Uterus (tissue), 4 donors: Measurements from ENCODE around the gene NSMCE3. TPM values are rescaled to one million over a fixed set of nuclear protein-coding genes. Genes with fewer than 3 reads are reported as not detected.

Experiments used
- DNase-seq, 2 donors: peaks; one replicate each; pipeline ENCODE4 v3.0.0-alpha.2; 2019 to 2020
- H3K27ac ChIP-seq, 2 donors: fragments of 200-600 bp; sonication (generic); 1 replicate in 1 of 2; 2 replicates in 1 of 2; pipeline ENCODE4 v1.5.1; 2016 to 2018
- H3K27me3 ChIP-seq, 2 donors: fragments of 200-600 bp; sonication (generic); one replicate each; pipeline ENCODE4 v1.5.1; 2018 to 2019; ENCODE audit warnings: control low read depth in 1 of 2
- H3K36me3 ChIP-seq, 2 donors: fragments of 200-600 bp; sonication (generic); one replicate each; pipeline ENCODE4 v1.5.1; 2019; ENCODE audit warnings: control low read depth in 1 of 2
- H3K4me1 ChIP-seq, 2 donors: fragments of 200-600 bp; sonication (generic); one replicate each; pipeline ENCODE4 v1.5.1; 2018 to 2019; ENCODE audit warnings: control low read depth in 1 of 2
- H3K4me3 ChIP-seq, 2 donors: fragments of 200-600 bp; sonication (generic); 1 replicate in 1 of 2; 2 replicates in 1 of 2; pipeline ENCODE4 v1.5.1; 2018 to 2019; ENCODE audit warnings: mild to moderate bottlenecking in 1 of 2
- H3K9me3 ChIP-seq, 2 donors: fragments of 200-600 bp; sonication (generic); one replicate each; pipeline ENCODE4 v1.5.1; 2019; ENCODE audit warnings: control low read depth in 1 of 2
- CTCF ChIP-seq, 4 experiments: fragments of 200-600 bp in 2 of 4; fragments of 450-650 bp in 2 of 4; sonication (generic) in 2 of 4; IDR thresholded peaks; one replicate each; pipeline ENCODE4 v1.5.1; 2016 to 2019; ENCODE audit warnings: antibody characterized with exemption in 4 of 4, mild to moderate bottlenecking in 2 of 4, moderate library complexity in 1 of 4
- POLR2A ChIP-seq, 2 donors: fragments of 450-650 bp; IDR thresholded peaks; one replicate each; pipeline ENCODE4 v1.6.1; 2016; ENCODE audit warnings: antibody characterized with exemption in 2 of 2, mild to moderate bottlenecking in 1 of 2, moderate library complexity in 1 of 2
- intact Hi-C: fragments of 100-400 bp; cut with DNase I; formaldehyde crosslinking; loops from one replicate; pipeline ENCODE4 v1.15.1; 2023; ENCODE audit warnings: low total_unique reads
- total RNA-seq, 4 donors: library from RNA; depleted of rRNA in 3 of 4; stranded (reverse); fragments of >200 nt in 3 of 4; gene quantifications; one replicate each; pipeline versions ENCODE4 v1.1.0 to v1.2.4, GENCODE V29; 2014 to 2023
- donor health status: DM: yes; HTN: yes; CAD: no.

NSMCE3 gene
- total RNA-seq, 4 donors from 2014 or later = 4.4 to 16.7 (median 9.5) TPM

GRCh38 chr15:29280514-29280913, 10.9 kb upstream of the NSMCE3 start:
- no peak for TF ChIP-seq CTCF (IDR thresholded peaks at IDR 0.05)
- TF ChIP-seq POLR2A (IDR thresholded peaks at IDR 0.05) = no peak
- intact Hi-C loops = no loop called here
- H3K4me3 ChIP-seq = no peak overlapping the region
- no peaks in the 10 kb centered on the region for H3K4me1 ChIP-seq
- no peaks in the 10 kb centered on the region for H3K36me3 ChIP-seq
- no peak overlapping the region for H3K27ac ChIP-seq
- H3K9me3 ChIP-seq = no peaks in the 10 kb centered on the region
- no peak for DNase-seq
- H3K27me3 ChIP-seq = no peaks in the 10 kb centered on the region

GRCh38 chr15:29278436-29279105, 8.9 kb upstream of the NSMCE3 start:
- no peak for DNase-seq
- no peaks in the 10 kb centered on the region for H3K9me3 ChIP-seq
- H3K4me1 ChIP-seq = no peaks in the 10 kb centered on the region
- no peaks in the 10 kb centered on the region for H3K36me3 ChIP-seq
- no peak overlapping the region for H3K27ac ChIP-seq
- TF ChIP-seq POLR2A (IDR thresholded peaks at IDR 0.05) (no peak), CTCF (IDR thresholded peaks at IDR 0.05) (no peak)
- H3K27me3 ChIP-seq = no peaks in the 10 kb centered on the region
- no peak overlapping the region for H3K4me3 ChIP-seq
- intact Hi-C loops = no loop called here

- no peaks in the 10 kb centered on the region for H3K4me1 ChIP-seq
- H3K27me3 ChIP-seq = no peaks in the 10 kb centered on the region
- TF ChIP-seq CTCF (IDR thresholded peaks at IDR 0.05) (no peak), POLR2A (IDR thresholded peaks at IDR 0.05) (no peak)
- no peaks in the 10 kb centered on the region for H3K36me3 ChIP-seq
- DNase-seq = no peak
- H3K9me3 ChIP-seq = no peaks in the 10 kb centered on the region
- H3K27ac ChIP-seq = no peak overlapping the region
- no peak overlapping the region for H3K4me3 ChIP-seq
- intact Hi-C loops = no loop called here
Measured at GRCh38 chr15:29276366-29276765, 6.7 kb upstream of the NSMCE3 start.

- TF ChIP-seq POLR2A (IDR thresholded peaks at IDR 0.05) (no peak), CTCF (IDR thresholded peaks at IDR 0.05) (no peak)
Measured at GRCh38 chr15:29275855-29276254, 6.2 kb upstream of the NSMCE3 start.

GRCh38 chr15:29274946-29275345, 5.3 kb upstream of the NSMCE3 start:
- no peaks in the 10 kb centered on the region for H3K9me3 ChIP-seq
- no peaks in the 10 kb centered on the region for H3K36me3 ChIP-seq
- no peak for DNase-seq
- TF ChIP-seq CTCF (IDR thresholded peaks at IDR 0.05) (no peak), POLR2A (IDR thresholded peaks at IDR 0.05) (no peak)
- peaks cover 0 to 3% of the 10 kb centered on the region in 2 donors for H3K4me1 ChIP-seq
- no peaks in the 10 kb centered on the region for H3K27me3 ChIP-seq
- intact Hi-C loops = no loop called here
- H3K4me3 ChIP-seq = no peak overlapping the region
- H3K27ac ChIP-seq = no peak overlapping the region

More at GRCh38 chr15:29275855-29276254, 6.2 kb upstream of the NSMCE3 start:
- Histone ChIP-seq H3K4me3 (no peak overlapping the region), H3K36me3 (no peaks in the 10 kb centered on the region), H3K27ac (no peak overlapping the region), H3K27me3 (no peaks in the 10 kb centered on the region), H3K4me1 (peaks cover 0 to 2% of the 10 kb centered on the region in 2 donors), H3K9me3 (no peaks in the 10 kb centered on the region)
- no peak for DNase-seq
- intact Hi-C loops = no loop called here
